GM19397 (cell line): Measurements from ENCODE around the gene EXOC2.
"Not testable (repeated sequence)": the region's sequence is repeated elsewhere in the genome, so short reads cannot be mapped to it uniquely, and the experiment has no call there.

Experiments
- ATAC-seq: cut with Tn5 transposase; IDR thresholded peaks from one replicate; pipeline ENCODE4 v1.9.1; 2021; ENCODE audit warnings: mild to moderate bottlenecking, moderate library complexity; ENCODE audit not compliant: unreplicated experiment

Gene EXOC2

GRCh38 chr6:593139-593906, 99.6 kb downstream of the EXOC2 start:
- no peak for ATAC-seq

GRCh38 chr6:589090-589489, 103.8 kb downstream of the EXOC2 start:
- ATAC-seq = no peak

GRCh38 chr6:586553-586952, 106.4 kb downstream of the EXOC2 start:
- ATAC-seq = no peak

- no peak for ATAC-seq
Measured at GRCh38 chr6:583635-584034, 109.3 kb downstream of the EXOC2 start.

- no peak for ATAC-seq
Measured at GRCh38 chr6:583116-583515, 109.8 kb downstream of the EXOC2 start.

GRCh38 chr6:582370-582769, 110.6 kb downstream of the EXOC2 start:
- ATAC-seq = no peak

- no peak for ATAC-seq
Measured at GRCh38 chr6:579339-579738, 113.6 kb downstream of the EXOC2 start.

- no peak for ATAC-seq
Measured at GRCh38 chr6:572596-573265, 120.2 kb downstream of the EXOC2 start.

- no peak for ATAC-seq
Measured at GRCh38 chr6:571892-572291, 121.0 kb downstream of the EXOC2 start.

GRCh38 chr6:570825-571224, 122.1 kb downstream of the EXOC2 start:
- no peak for ATAC-seq

- ATAC-seq = no peak
Measured at GRCh38 chr6:568954-569523, 123.9 kb downstream of the EXOC2 start.

GRCh38 chr6:568085-568484, 124.9 kb downstream of the EXOC2 start:
- ATAC-seq = no peak

GRCh38 chr6:563863-564262, 129.1 kb downstream of the EXOC2 start:
- no peak for ATAC-seq

GRCh38 chr6:562052-562676, 130.8 kb downstream of the EXOC2 start:
- ATAC-seq = no peak

- not testable (repeated sequence) for ATAC-seq
Measured at GRCh38 chr6:561335-561734, 131.6 kb downstream of the EXOC2 start.

GRCh38 chr6:558959-559358, 134.0 kb downstream of the EXOC2 start:
- ATAC-seq = no peak

- ATAC-seq = no peak
Measured at GRCh38 chr6:558089-558488, 134.8 kb downstream of the EXOC2 start.

- no peak for ATAC-seq
Measured at GRCh38 chr6:551829-552350, 141.0 kb downstream of the EXOC2 start.

GRCh38 chr6:551405-551804, 141.5 kb downstream of the EXOC2 start:
- no peak for ATAC-seq

- ATAC-seq = no peak
Measured at GRCh38 chr6:549906-550305, 143.0 kb downstream of the EXOC2 start.

GRCh38 chr6:548517-548916, 144.4 kb downstream of the EXOC2 start:
- ATAC-seq = no peak

- ATAC-seq = no peak
Measured at GRCh38 chr6:548091-548490, 144.8 kb downstream of the EXOC2 start.
